ENCODE results near the gene LPAR1.
"Not testable (repeated sequence)": the region's sequence is repeated elsewhere in the genome, so short reads cannot be mapped to it uniquely, and the experiment has no call there.

The LPAR1 gene, protein sequence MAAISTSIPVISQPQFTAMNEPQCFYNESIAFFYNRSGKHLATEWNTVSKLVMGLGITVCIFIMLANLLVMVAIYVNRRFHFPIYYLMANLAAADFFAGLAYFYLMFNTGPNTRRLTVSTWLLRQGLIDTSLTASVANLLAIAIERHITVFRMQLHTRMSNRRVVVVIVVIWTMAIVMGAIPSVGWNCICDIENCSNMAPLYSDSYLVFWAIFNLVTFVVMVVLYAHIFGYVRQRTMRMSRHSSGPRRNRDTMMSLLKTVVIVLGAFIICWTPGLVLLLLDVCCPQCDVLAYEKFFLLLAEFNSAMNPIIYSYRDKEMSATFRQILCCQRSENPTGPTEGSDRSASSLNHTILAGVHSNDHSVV

DNA sequence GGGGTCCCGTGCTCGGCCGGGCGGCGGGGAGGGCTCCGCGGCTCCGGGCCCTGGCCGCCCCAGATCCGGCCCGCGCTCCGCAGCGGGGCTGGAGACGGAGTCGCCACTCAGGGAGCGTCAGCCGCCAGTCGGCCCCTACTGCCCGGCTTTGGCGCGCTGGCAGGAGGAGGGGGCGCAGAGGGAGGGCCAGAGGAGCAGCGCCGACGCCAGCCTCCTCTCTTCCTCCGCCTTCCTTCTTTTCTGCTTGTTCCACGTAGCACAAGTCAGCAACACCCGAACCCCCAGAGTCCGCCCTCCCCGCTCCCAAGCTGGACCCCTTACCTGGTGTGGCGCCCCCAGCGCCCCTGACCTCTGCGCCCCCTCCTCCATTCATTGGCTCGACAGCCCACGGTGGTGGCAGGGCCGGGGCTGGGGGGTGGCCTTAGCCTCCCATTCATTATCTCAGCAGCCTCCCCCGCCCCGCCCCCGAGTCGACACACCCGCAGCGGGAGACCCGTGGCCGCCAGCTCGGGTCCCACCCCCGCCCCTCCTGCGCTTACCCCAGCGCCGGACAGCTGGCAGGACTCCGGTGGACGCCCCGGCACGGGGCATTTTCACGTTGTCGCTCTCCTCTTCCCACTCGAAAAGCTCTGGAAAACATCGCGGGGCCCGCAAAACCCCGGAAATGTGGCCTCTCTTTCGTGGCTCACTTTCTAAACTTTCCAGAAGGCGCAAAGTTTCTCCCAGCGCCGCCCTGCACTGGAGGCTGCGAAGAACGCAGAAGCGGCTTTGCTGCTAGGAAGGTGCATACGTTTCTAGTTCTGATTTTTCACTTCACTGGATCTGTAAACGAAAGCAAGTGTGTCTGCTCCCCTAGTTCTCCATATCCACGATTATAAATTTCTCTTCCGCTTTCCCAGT, at the start of gene LPAR1:
TSS of gene LPAR1 (minus strand) at position 140 of the 900 bp plus-strand sequence. CDS start 66,353 bp downstream, outside the sequence.
- DNase-seq: peak; percentile 53 to 54

DNA sequence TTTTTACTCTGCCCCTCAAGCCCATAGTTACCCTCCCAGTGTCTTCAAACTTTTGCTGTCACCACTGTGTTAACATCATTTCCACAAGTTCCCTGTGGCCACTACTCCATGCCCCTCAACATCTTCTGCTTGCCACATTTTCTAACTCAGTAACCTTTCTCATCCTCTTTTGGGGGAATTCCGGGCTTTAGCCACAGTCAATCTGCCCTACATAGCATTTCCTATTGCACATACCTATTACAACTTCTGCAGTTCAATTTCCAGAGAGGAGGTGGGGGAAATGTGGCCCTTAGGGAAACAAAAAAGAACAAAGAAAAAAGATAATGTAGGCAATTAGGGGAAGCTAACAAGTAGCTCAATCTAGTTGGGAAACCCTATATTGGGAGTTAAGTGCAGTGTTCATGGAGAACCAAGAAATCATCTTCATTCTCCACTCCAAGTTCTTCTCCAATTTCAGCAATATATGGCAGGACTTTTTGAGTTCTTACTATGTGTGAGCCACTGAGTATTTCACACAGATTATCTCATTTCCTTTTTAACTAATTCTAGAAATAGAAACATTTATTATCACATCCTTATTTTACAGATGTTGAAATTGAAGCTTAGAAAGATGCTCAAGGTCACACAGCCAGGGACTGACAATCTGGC, 40.2 kb upstream of the LPAR1 start:
- DNase-seq: no peak

DNA sequence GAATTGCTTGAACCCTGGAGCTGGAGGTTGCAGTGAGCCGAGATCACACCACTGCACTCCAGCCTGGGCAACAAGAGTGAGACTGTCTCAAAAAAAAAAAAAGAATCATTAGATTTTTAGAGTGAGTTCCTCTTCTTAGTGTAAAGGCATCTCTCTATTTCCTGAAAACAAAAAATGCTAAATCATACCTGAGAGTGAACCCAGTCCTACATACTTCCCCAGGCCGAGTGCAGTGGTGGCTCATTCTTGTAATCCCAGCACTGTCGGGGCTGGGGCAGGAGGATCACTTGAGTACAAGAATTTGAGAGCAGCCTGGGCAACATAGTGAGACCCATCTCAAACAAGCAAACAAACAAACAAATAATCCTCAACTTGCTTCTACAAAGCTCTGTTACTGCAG, 38.2 kb upstream of the LPAR1 start:
- DNase-seq: no peak

DNA sequence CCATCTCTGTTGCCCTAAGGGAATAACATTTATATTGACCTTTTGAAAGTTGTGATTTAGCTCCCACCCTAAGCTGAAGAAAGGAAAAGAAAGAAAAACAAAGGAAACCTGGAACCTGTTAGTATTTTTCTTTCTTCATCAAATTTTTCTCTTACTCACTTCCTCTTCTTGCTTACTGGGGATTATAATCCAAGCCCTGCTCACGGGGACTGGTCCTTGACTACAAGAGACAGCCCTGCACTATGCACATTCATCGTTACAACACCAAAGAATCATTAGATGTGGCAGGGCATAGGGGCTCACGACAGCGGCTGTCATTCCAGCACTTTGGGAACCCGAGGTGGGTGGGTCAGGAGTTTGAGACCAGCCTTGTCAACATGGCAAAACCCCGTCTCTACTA, 37.8 kb upstream of the LPAR1 start:
- no peak for DNase-seq

DNA sequence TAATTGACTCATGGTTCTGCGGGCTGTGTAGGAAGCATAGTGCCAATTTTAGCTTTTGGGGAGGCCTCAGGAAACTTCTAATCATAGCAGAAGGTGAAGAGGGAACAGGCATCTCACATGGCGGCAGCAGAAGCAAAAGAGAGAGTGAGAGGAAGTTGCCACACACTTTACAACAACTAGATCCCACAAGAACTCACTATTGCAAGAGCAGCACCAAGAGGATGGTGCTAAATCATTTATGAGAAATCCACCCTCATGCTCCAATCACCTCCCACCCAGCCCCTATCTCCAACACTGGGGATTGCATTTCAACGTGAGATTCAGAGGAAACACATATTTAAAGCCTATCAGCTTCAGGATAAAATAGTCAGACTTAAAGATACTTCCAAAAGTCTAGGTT, 36.1 kb upstream of the LPAR1 start:
- DNase-seq: no peak

DNA sequence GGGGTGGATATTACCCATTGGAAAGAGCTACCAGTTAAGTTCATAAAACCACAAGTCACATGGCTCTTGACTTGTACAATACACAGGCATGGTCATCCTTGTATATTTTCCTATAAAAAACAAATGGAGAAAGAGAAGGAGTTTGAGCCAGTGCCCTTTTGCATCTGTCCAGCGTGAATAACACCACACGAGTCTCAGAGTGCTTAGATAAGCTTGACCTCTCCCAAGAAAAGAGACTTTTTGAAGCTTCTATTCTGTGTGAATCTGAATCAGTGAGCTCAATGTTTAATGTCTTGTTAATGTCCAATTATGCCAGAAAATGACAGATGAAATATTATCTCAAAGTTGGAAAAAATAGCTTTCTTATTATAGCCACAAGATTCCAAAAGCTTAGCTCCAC, 30.9 kb upstream of the LPAR1 start:
- DNase-seq: no peak

DNA sequence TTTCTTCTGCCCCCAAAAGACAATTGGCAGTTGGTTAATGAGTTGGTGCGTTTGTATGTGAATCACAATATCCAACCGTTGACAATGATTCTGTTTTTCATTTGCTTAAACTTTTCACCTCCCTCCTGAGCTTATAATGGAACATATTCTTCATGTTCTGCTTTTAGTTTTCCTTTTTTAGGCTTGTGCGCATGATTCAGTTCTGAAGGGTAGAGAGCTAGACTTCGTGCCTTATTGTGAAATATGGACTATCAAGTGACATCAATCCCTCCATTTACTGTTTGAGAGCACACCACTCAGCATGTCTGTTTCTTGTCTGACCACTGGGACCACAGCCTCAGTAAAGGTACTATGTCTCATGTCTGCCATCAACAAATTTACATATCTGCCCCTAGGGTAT, 30.5 kb upstream of the LPAR1 start:
- DNase-seq: no peak

DNA sequence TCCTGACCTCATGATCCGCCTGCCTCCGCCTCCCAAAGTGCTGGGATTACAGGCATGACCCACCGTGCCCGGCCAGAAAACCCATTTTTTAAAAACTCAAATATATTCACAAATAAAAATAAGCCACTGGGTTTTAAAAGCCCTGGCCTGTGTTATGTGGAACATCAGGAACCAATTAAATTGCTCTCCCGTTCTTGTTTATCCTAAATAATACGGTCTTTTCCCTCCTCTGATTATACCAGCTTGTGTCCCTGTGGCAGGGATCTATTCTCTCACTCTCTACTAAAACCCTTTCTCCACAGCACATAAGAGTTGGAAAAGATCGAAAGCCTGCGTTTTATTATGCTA, 30.1 kb upstream of the LPAR1 start:
- no peak for DNase-seq

DNA sequence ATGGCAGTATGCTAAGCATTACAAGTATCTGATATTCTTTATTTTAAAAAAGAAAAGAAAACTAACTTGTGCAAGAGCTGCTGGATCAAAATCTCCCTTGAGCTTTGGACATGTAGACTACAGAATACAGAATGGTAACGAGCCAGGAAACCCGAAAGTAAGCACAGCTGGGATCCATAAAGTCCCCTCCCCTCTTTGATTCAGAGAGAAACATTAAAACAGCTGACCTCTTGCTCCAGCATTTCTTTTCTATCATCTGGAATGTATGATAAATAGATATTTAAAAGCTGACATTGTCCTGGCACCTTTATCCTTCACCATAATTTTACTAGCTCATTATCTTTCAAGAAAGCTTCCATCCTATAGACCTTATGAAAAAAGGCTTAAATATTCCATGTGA, 28.2 kb upstream of the LPAR1 start:
- no peak for DNase-seq

DNA sequence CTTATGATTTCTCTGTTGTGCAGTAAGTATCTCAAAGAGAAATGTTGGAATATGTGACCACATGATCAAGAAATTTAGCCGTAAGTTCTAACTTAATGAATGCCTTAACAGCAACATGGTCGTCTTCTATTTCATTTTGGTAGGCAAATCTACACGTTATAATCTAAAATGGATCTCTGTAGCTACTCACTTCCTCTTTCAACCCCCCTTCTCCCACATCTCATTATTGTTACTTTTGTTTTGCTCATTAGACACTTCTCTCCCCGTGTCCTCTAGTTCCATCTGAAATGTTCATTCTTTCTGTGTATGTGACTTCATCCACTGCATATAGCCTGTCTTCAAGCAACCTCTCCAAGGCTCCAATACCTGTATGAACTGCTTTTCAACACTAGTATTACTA, 27.1 kb upstream of the LPAR1 start:
- DNase-seq: no peak

DNA sequence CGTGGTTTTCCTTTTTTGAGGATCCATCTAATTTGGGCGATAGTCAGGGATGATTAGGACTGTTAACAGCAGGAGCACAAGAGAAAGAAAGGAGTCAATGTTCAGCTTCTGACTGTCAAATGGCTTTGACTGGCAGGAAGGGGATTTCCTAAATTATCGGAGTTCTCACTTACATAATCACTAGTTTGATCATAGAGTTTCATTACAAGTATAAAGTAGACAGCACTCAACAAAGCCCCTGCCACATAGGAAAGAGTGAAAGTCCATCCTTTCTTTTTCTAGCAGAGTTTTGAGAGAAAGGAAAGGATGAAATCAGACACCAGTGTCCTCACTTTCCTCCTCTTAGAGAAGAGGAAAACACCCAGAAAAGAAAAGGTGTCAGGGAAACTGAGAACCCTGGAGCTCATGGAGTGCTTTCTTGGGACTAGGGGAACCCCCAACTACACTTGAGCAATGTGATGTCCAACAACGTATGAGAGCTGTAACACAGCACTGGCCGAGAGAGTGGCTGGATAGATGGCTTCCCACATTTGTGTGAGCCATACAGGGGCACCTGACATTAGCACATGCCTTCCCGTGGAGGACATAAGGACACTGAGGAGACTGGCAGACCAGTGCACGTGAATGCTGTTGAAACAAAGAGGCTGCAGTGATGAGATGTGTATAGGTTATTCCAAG, 26.0 kb upstream of the LPAR1 start:
- DNase-seq: no peak

DNA sequence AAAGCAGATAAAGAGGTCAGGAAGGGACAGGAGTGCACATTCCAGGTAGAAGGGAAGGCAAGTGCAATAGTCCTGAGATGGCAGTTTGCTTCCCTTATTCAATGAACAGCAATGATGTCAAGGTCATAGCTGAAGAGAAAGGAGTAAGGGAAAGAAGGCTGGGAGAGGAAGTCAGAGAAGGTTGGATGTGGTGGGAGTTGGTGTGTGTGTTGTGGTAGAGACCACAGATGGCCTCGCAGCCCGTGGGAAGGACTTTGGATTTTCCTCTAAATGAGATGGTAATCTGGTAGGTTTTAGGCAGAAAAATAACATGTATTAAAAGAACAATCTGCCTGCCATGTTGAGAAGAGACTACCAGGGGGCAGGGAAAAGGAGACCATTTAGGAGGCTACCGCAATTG, 25.1 kb upstream of the LPAR1 start:
- no peak for DNase-seq

DNA sequence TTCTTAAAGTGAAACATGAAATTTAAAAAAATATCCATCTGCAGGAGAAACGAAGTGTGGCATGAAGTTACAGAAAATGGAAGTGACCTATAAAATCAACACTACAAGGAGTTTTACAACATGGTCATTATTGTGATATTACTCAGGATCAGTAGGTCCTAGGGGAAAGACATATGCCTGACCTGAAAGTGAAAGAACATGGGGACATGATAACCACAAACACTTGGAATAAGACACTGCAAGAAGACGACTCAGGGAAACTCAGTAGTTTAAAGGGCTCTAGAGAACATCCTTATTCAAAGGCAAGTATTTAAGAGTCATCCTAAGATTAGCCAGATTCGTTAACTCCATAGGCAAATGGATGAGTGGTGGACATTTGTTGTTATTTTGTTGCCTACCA, 19.9 kb upstream of the LPAR1 start:
- no peak for DNase-seq

DNA sequence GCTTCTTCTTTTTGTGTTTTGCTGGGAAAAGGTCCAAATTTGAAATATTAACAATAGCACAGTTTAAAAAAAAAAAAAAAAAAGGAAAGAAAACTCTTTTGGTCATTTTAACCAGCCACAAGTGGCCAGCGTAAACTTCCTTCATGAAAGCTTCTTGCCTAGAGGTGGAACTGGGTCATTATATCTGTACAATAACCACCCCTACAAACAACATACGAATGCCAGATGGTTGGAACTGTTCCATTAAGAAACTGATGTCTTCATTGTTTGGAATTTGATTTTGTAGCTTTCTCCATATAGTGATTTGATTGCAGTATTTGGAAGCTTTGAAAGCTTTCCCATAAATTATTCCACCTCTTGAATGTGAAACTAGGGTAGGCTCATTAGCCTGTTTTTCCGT, 18.3 kb upstream of the LPAR1 start:
- no peak for DNase-seq

DNA sequence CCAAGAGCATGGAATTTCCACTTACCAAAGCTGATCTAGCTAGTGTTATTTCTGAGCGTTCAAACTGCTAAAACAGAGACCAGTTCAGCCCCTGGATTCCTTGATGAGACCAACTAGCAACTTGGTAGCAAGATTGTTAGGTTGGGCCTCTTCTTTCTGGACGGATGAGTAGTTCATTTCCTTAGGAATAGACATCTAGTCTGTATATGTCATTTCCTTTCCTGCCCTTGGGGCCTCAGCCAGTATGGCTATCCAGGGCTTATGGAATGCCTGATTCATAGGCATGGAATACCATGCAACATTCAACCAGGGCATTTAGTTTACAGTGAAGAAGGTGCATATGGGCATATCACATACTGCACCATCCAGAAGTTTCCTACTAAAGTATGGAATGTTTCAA, 14.5 kb upstream of the LPAR1 start:
- DNase-seq: peak; percentile 20 to 47

DNA sequence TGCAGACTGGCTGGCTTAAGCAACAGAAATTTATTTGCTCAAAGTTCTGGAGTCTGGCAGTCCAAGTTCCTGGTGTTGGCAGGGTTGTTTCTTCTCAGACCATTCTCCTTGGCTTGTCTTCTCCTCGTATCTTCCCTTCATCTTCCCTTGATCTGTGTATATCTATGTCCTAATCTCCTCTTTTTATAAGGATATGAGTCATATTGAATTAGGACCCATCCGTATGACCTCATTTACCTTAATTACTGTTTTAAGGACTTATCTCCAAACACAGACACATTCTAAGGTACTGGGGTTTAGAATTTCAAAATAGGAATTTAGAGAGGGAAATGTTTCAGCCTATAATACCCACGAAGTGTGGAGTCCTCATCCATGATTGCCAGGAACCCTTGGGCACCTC, 13.1 kb upstream of the LPAR1 start:
- no peak for DNase-seq

DNA sequence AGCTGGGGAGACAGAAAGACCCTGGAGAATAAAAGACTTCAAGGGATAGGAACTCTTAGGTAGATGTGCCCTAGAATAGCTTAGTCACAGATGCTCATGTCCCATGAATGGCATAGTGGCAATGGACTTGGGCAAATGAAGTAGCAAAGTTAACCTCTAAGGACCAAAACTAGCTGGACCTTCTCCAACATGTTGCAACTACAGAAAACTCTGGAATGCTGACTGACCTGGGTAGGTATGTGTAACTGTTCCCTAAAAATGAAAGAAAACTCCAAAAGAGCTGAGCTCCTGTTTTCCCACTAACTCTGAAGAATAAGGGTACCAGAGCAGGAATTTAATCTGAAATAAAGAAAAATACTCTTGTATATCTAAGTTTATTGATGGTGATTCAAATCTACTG, 12.5 kb upstream of the LPAR1 start:
- no peak for DNase-seq

DNA sequence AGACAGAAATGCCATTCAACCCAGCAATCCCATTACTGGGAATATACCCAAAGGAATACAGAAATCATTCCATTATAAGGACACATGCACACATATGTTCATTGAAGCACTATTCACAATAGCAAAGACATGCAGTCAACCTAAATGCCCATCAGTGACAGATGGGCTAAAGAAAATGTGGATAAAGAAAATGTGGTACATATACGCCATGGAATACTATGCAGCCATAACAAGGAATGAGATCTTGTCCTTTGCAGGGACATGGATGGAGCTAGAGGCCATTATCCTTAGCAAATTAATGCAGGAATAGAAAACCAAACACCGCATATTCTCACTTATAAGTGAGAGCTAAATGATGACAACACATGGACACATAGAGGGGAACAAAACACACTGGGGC, 9.0 kb upstream of the LPAR1 start:
- not testable (repeated sequence) for DNase-seq

DNA sequence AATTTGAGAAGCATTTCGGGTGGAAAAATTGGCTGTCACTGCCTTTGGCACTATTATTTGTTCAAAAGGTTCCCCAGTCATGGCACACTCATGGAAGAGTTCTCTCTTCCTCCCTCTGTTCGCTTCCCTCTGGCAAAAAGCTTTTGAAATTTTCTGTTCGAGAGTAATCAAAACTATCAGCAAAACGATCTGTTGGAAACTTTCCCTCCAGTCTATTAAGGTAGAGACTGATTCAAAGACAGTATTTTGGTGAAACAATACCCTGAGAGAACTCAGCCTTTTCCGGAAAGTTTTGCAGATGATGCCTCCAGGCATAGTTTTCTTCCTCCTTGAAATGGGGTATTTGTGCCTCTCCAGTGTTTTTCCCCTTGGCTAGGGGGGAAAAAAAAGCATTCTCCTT, 3.6 kb upstream of the LPAR1 start:
- no peak for DNase-seq

DNA sequence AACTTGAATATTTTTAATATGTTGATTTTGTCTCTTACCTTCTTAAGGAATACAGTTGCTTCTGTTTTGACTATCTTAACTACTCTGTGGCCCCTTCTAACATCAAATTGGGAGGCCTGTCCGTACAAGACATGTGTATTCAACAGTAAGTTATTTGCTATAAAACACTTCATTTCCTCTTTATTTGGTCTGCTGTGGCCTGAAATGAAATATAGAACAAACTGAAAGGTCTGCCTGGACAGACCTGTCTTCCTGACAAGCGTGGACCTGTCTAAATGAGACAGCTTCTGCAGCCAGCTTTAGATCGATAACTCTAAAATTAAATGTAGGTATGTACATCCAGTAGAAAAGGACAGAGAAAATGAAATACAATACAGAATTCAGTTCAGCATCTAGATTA, 2.2 kb upstream of the LPAR1 start:
- DNase-seq: no peak

DNA sequence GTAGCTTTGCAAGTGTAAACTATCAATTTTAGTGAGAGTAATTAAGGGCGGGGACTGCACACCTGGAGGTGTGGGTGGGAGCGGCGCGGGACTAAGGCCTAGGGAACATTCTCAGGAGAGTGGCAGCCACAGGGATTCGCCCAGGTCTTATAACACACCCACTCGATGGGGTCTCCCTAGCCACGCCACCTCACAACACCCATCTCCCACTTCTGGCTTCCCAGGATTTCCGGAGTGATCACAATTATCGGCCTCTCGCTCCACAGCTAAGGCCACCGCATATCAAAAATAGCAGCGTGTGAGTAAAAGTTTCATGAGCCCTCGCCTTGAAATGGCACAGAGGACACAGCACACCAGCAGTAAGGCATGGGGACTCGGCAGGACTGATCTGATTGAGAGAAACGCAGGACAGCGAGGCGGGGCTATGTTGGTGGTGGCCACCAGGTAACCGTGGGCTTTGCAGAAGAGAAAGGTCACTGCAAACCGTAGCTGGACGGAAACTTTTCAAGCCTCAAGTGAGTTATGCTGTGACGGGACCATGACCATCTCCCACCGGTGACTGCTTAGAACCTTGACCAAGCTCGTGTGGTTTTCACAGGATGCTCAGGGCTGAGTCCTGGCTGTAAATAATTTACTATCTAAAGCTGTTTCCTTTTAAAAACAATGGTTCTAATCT, 1.1 kb upstream of the LPAR1 start:
- DNase-seq: no peak

DNA sequence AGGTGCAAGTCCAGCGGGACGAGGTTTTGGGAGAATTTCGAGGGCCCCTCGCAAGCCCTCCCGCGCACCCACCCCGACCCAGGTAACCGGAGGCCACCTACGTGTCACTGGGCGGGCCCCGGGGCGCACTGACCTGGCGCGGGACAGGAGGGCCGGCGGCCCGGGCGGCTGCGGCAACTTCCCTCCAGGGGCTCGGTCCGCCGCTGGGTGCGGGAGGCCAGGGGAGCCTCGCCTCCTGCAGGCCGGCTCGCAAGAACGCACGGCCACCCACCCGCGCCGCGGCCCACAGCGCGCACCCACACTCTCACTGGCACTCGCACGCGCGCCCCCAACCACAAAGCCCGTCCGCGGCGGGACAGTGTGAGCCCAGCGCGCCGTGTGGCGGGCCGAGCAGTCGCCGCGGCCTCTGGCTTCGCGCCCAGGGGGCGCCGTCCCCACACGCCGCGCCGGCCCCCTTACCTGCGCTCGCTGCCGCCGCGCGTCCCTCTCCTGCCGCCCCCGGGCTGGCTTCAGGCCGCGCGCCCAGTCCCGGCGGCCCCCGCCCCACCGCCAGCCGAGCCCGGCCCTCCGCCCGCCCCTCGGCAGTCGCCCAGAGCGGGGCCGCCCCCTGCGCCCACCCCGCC, 451 bp downstream of the LPAR1 start:
- DNase-seq: peak in 1 of 2 experiments; percentile 28

All from SW 1271 (cell line).